GM12878 (cell line): ENCODE measurements around the gene NR4A2. TPM values are rescaled to one million over a fixed set of nuclear protein-coding genes. Genes with fewer than 3 reads are reported as not detected.

Experiments
- ATAC-seq: fragments of 200-7000 bp; cut with Tn5 transposase; 3 replicates; pipeline ENCODE4 v1.9.1; 2020; ENCODE audit warnings: mild to moderate bottlenecking, moderate library complexity
- BruUV-seq: library from RNA; stranded (reverse); fragments of 400-500 nt; replicated peaks from 2 replicates; lab custom pipeline; 2021; lab: Mats Ljungman, UMichigan
- CTCF ChIA-PET: fragments of 300-600 bp; sonication (Branson Sonifier 250); formaldehyde crosslinking; extraction: SDS; loops from one replicate; lab custom pipeline; 2021; ENCODE audit warnings: inconsistent platforms; lab: Yijun Ruan, JAX
- POLR2A ChIA-PET: fragments of 350-600 bp; formaldehyde crosslinking; extraction: SDS; loops from one replicate; lab custom pipeline; 2021; ENCODE audit warnings: inconsistent platforms; lab: Charles Lee
- RAD21 ChIA-PET: fragments of 300-600 bp; sonication (Branson Sonifier 250); formaldehyde crosslinking; loops from one replicate; lab custom pipeline; 2023; ENCODE audit warnings: antibody characterized with exemption; ENCODE audit not compliant: unreplicated experiment; lab: Charles Lee
- SMC1A ChIA-PET: fragments of 300-600 bp; sonication (Branson Sonifier 250); formaldehyde crosslinking; loops from one replicate; lab custom pipeline; 2023; ENCODE audit not compliant: unreplicated experiment, uncharacterized antibody; lab: Charles Lee
- DNase-seq: peaks from one replicate; pipeline ENCODE4 v3.0.0-alpha.2; 2011; ENCODE audit warnings: low read depth, low spot score
- FAIRE-seq: peaks from 3 replicates; lab custom pipeline; 2011; peaks lifted over from hg19 to GRCh38; lab: Jason Lieb, UNC
- H2AFZ ChIP-seq: 2 replicates; pipeline ENCODE4 v1.6.0; 2011; ENCODE audit warnings: low read depth, low read length, control low read depth; ENCODE audit not compliant: control insufficient read depth
- H3K27ac ChIP-seq: 2 replicates; pipeline ENCODE4 v1.5.1; 2011; ENCODE audit warnings: control low read depth; ENCODE audit not compliant: control insufficient read depth, insufficient read depth
- H3K27me3 ChIP-seq, 2 experiments: replicated peaks in 1 of 2; 2 replicates each; pipeline versions ENCODE4 v1.6.0 to v1.6.1; 2011; ENCODE audit warnings: low read length in 1 of 2; ENCODE audit not compliant: control insufficient read depth in 2 of 2, insufficient read depth in 2 of 2
- H3K36me3 ChIP-seq, 2 experiments: 2 replicates each; pipeline ENCODE4 v1.5.1; 2011; ENCODE audit warnings: low read length in 1 of 2; ENCODE audit not compliant: control insufficient read depth in 2 of 2, insufficient read depth in 2 of 2
- H3K4me1 ChIP-seq: 2 replicates; pipeline ENCODE4 v1.6.1; 2011; ENCODE audit warnings: mild to moderate bottlenecking, low read length, moderate library complexity, mixed read lengths; ENCODE audit not compliant: control insufficient read depth, insufficient read depth
- H3K4me2 ChIP-seq: 2 replicates; pipeline ENCODE4 v1.6.0; 2011; ENCODE audit warnings: control low read depth; ENCODE audit not compliant: control insufficient read depth, insufficient read depth
- H3K4me3 ChIP-seq: fragments of 200-600 bp; sonication (generic); 2 replicates; pipeline ENCODE4 v1.5.1; 2016
- H3K79me2 ChIP-seq: 2 replicates; pipeline ENCODE4 v1.6.0; 2011; ENCODE audit warnings: low read length; ENCODE audit not compliant: control insufficient read depth, insufficient read depth
- H3K9ac ChIP-seq: 2 replicates; pipeline ENCODE4 v1.8.0; 2011; ENCODE audit warnings: low read length, control low read depth, mixed read lengths; ENCODE audit not compliant: control insufficient read depth, insufficient read depth
- H3K9me3 ChIP-seq: replicated peaks from 3 replicates; pipeline ENCODE4 v1.5.1; 2011; ENCODE audit warnings: mild to moderate bottlenecking, low read length; ENCODE audit not compliant: control insufficient read depth, insufficient read depth
- H4K20me1 ChIP-seq: 2 replicates; pipeline ENCODE4 v1.6.0; 2011; ENCODE audit not compliant: control insufficient read depth, insufficient read depth
- CHD1 ChIP-seq: IDR thresholded peaks from 2 replicates; pipeline ENCODE4 v1.6.1; 2012; ENCODE audit warnings: low read depth, low read length, improper control_type of control experiment
- CHD4 ChIP-seq: fragments of 200-600 bp; sonication (generic); IDR thresholded peaks from 2 replicates; pipeline ENCODE4 v1.6.1; 2016; ENCODE audit warnings: mild to moderate bottlenecking
- CUX1 ChIP-seq: IDR thresholded peaks from 2 replicates; pipeline ENCODE4 v1.6.1; 2012; ENCODE audit warnings: improper control_type of control experiment, low read depth, low read length; ENCODE audit not compliant: insufficient replicate concordance
- EP300 ChIP-seq, 2 experiments: fragments of 150-350 bp in 1 of 2; IDR thresholded peaks; 2 replicates each; pipeline ENCODE4 v1.6.1; 2011 to 2012; ENCODE audit warnings: low read depth in 2 of 2, low read length in 2 of 2, borderline replicate concordance in 1 of 2, improper control_type of control experiment in 1 of 2, inconsistent platforms in 1 of 2; ENCODE audit not compliant: control insufficient read depth in 1 of 2
- MAX ChIP-seq: IDR thresholded peaks from 2 replicates; pipeline ENCODE4 v1.6.1; 2012; ENCODE audit warnings: low read depth, low read length, improper control_type of control experiment
- NFYA ChIP-seq: IDR thresholded peaks from 2 replicates; pipeline ENCODE4 v1.6.1; 2011; ENCODE audit warnings: low read depth, mild to moderate bottlenecking, low read length, improper control_type of control experiment, borderline replicate concordance
- NR2C1 ChIP-seq: fragments of 450-650 bp; IDR thresholded peaks from 2 replicates; pipeline ENCODE4 v1.6.1; 2017; ENCODE audit warnings: antibody characterized with exemption, mild to moderate bottlenecking, moderate library complexity
- RUNX3 ChIP-seq: IDR thresholded peaks from 2 replicates; pipeline ENCODE4 v1.6.1; 2012; ENCODE audit warnings: low read length, inconsistent platforms
- SMARCA5 ChIP-seq: fragments of 450-650 bp; IDR thresholded peaks from 2 replicates; pipeline ENCODE4 v1.6.1; 2017; ENCODE audit warnings: mild to moderate bottlenecking
- YBX1 ChIP-seq: fragments of 450-650 bp; IDR thresholded peaks from 2 replicates; pipeline ENCODE4 v1.6.1; 2016; ENCODE audit warnings: antibody characterized with exemption
- ZNF207 ChIP-seq: fragments of 450-650 bp; IDR thresholded peaks from 2 replicates; pipeline ENCODE4 v1.6.1; 2014; ENCODE audit warnings: antibody characterized with exemption, mild to moderate bottlenecking, borderline replicate concordance
- ZNF384 ChIP-seq: IDR thresholded peaks from 2 replicates; pipeline ENCODE4 v1.6.1; 2012; ENCODE audit warnings: low read depth, mild to moderate bottlenecking, low read length, improper control_type of control experiment, borderline replicate concordance
- ZNF687 ChIP-seq: fragments of 450-650 bp; IDR thresholded peaks from 2 replicates; pipeline ENCODE4 v1.6.1; 2017; ENCODE audit warnings: mild to moderate bottlenecking, moderate library complexity
- in situ Hi-C: fragments of 300-500 bp; cut with MboI; formaldehyde crosslinking; loops from 9 replicates; pipeline ENCODE4 v1.14.3; 2018; ENCODE audit warnings: mixed read lengths
- intact Hi-C: fragments of 100-400 bp; cut with micrococcal nuclease; formaldehyde crosslinking; loops from one replicate; pipeline ENCODE4 v1.14.2; 2022; ENCODE audit not compliant: unreplicated experiment
- polyA plus RNA-seq, 11 experiments: library from polyadenylated mRNA; depleted of rRNA in 4 of 11; unstranded in 6 of 11; stranded (reverse) in 5 of 11; fragments of >200 nt; fragmentation: Nextera tagmentation in 4 of 11; fragmentation: Illumina TruSeq in 1 of 11; extraction: Ambion mirVana in 4 of 11; extraction: Trizol in 1 of 11; gene quantifications; 1 replicate in 1 of 11; 2 replicates in 10 of 11; pipeline versions ENCODE4 v1.2.1 to v1.2.3, GENCODE V29; 2011 to 2016; ENCODE audit warnings: inconsistent platforms in 2 of 11, missing spikeins in 2 of 11, low read depth in 1 of 11
- total RNA-seq, 4 experiments: library from RNA; depleted of rRNA in 3 of 4; stranded (reverse); fragments of >200 nt in 3 of 4; fragmentation: Illumina TruSeq in 1 of 4; extraction: Trizol in 1 of 4; gene quantifications; 2 replicates each; pipeline versions ENCODE4 v1.2.1 to v1.2.3, GENCODE V29; 2013 to 2021

The NR4A2 gene
- total and polyA plus RNA-seq, 10 of the 15 experiments (the other 5 are each of a cell fraction or from before 2014, with no cell fraction given): 0.15 to 3.4 (median 0.58) TPM

GRCh38 chr2:156305121-156305520 is 27.4 kb downstream of the NR4A2 start:
- DNase-seq (no peak), FAIRE-seq (no peak), ATAC-seq (no peak)
- BruUV-seq: no TSS peak
- Histone ChIP-seq H3K27me3 (no peaks in the 10 kb centered on the region; a peak in 1 of 4 replicates), H4K20me1 (no peaks in the 10 kb centered on the region), H3K36me3 (no peaks in the 10 kb centered on the region), H3K27ac (no peak overlapping the region), H3K4me3 (no peak overlapping the region), H3K4me2 (no peak overlapping the region), H3K9me3 (no peaks in the 10 kb centered on the region), H3K4me1 (no peaks in the 10 kb centered on the region; the same call in 1 of the 2 replicates), H3K79me2 (no peaks in the 10 kb centered on the region), H2AFZ (no peak overlapping the region), H3K9ac (no peak overlapping the region)
- intact Hi-C loops (no loop called here), in situ Hi-C loops (no loop called here)
- CTCF ChIA-PET: no interaction called here
- RAD21 ChIA-PET: no interaction called here
- POLR2A ChIA-PET: no interaction called here
- SMC1A ChIA-PET: interaction anchor here (1.8 kb wide), 1 partner anchor 12 kb away, joined by 7 read pairs; no protein-coding TSS in a partner anchor
- no peak for TF ChIP-seq RUNX3
- TF ChIP-seq CUX1: no peak
- no peak for TF ChIP-seq CHD4
- no peak for TF ChIP-seq NR2C1
- no peak for TF ChIP-seq YBX1
- TF ChIP-seq ZNF687: no peak
- TF ChIP-seq ZNF384: no peak
- TF ChIP-seq CHD1: no peak
- TF ChIP-seq NFYA: no peak
- no peak for TF ChIP-seq SMARCA5
- TF ChIP-seq EP300 (IDR thresholded peaks at IDR 0.05; ENCODE audit: borderline replicate concordance in 1 of 2, control insufficient read depth in 1 of 2, low read depth in 2 of 2, low read length in 2 of 2): no peak
- TF ChIP-seq ZNF207: no peak
- no peak for TF ChIP-seq MAX
